ENCODE measurements around the gene PPEF2. TPM values are rescaled to one million over a fixed set of nuclear protein-coding genes. Genes with fewer than 3 reads are reported as not detected.

PPEF2 gene
- total RNA-seq, 1 donor from 2014 or later: not detected

- no peak for DNase-seq (ENCODE audit: missing footprints)
- ATAC-seq: no peak
- intact Hi-C loops (cut with DNase I): loop anchor here (10.0 kb wide), 2 partner anchors 121 to 191 kb away; partner anchors contain the start of gene USO1
These were observed 56.3 kb downstream of the PPEF2 start for GRCh38 chr4:75845992-75846391.

- ATAC-seq (no peak), DNase-seq (ENCODE audit: missing footprints) (no peak)
- intact Hi-C loops (cut with DNase I): loop anchor here (10.0 kb wide), 2 partner anchors 119 to 189 kb away; partner anchors contain the start of gene USO1
These were observed 58.0 kb downstream of the PPEF2 start for GRCh38 chr4:75844151-75844662.

GRCh38 chr4:75843596-75843995 is 58.7 kb downstream of the PPEF2 start:
- intact Hi-C loops (cut with DNase I): loop anchor here (10.0 kb wide), 2 partner anchors 119 to 189 kb away; partner anchors contain the start of gene USO1
- no peak for ATAC-seq
- DNase-seq (ENCODE audit: missing footprints): no peak

- DNase-seq (ENCODE audit: missing footprints) (no peak), ATAC-seq (peak; percentile 86)
- intact Hi-C loops (cut with DNase I): loop anchor here (10.0 kb wide), 2 partner anchors 117 to 187 kb away; partner anchors contain the start of gene USO1
These were observed 60.4 kb downstream of the PPEF2 start for GRCh38 chr4:75841641-75842520.

- DNase-seq (ENCODE audit: missing footprints) (no peak), ATAC-seq (no peak)
- intact Hi-C loops (cut with DNase I): no loop called here
These were observed 67.5 kb downstream of the PPEF2 start for GRCh38 chr4:75834772-75835154.

DNA sequence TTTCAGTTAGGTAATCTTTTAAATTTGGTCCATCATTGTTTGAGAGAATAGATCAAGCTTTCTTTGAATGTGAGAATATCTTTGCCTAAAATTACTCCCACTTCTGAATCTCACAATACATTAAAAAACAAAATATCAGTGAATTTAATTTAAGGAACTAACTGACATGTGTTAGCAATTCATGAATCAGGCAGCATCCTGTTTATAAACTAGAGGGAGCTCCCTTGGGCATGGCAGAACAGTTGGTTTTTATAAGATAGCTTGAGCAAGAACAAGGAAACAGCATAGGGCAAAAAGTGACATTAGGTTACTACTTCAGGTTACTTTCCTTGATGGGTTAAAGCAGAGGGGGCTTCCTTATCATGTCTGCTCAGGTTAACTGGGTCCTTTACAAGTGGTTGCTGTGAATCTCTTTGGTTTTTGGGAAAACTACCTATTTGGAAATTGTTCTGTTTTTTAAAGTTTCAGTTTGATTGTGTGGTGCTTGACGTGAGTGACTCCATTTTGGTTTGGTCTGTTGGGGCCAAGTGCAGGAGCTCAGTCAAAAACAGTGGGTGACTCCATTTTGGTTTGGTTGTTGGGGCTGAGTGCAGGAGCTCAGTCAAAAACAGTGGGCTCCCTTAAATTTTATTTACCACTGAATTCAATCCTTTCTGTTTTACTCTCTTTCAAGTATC is 68.0 kb downstream of the PPEF2 start:
- DNase-seq (ENCODE audit: missing footprints): no peak
- intact Hi-C loops (cut with DNase I): no loop called here
- ATAC-seq: no peak

GRCh38 chr4:75831856-75832405 is 70.3 kb downstream of the PPEF2 start:
- DNase-seq (ENCODE audit: missing footprints) (no peak), ATAC-seq (no peak)
- intact Hi-C loops (cut with DNase I): no loop called here

GRCh38 chr4:75830906-75831305 is 71.3 kb downstream of the PPEF2 start:
- no peak for ATAC-seq
- no peak for DNase-seq (ENCODE audit: missing footprints)
- intact Hi-C loops (cut with DNase I): no loop called here

- intact Hi-C loops (cut with DNase I): no loop called here
- no peak for DNase-seq (ENCODE audit: missing footprints)
- no peak for ATAC-seq
These were observed 78.4 kb downstream of the PPEF2 start for GRCh38 chr4:75823812-75824211.

- DNase-seq (ENCODE audit: missing footprints): no peak
- intact Hi-C loops (cut with DNase I): no loop called here
- no peak for ATAC-seq
These were observed 79.8 kb downstream of the PPEF2 start for GRCh38 chr4:75822416-75822815.

- intact Hi-C loops (cut with DNase I): no loop called here
- ATAC-seq: no peak
These were observed 80.3 kb downstream of the PPEF2 start for GRCh38 chr4:75821966-75822365.

GRCh38 chr4:75821216-75821615 is 81.0 kb downstream of the PPEF2 start:
- intact Hi-C loops (cut with DNase I): no loop called here
- no peak for ATAC-seq
- DNase-seq (ENCODE audit: missing footprints): no peak

More at GRCh38 chr4:75821966-75822365, 80.3 kb downstream of the PPEF2 start:
- DNase-seq (ENCODE audit: missing footprints): no peak

- intact Hi-C loops (cut with DNase I): no loop called here
- ATAC-seq (no peak), DNase-seq (ENCODE audit: missing footprints) (no peak)
These were observed 81.6 kb downstream of the PPEF2 start for GRCh38 chr4:75820676-75821075.

DNA sequence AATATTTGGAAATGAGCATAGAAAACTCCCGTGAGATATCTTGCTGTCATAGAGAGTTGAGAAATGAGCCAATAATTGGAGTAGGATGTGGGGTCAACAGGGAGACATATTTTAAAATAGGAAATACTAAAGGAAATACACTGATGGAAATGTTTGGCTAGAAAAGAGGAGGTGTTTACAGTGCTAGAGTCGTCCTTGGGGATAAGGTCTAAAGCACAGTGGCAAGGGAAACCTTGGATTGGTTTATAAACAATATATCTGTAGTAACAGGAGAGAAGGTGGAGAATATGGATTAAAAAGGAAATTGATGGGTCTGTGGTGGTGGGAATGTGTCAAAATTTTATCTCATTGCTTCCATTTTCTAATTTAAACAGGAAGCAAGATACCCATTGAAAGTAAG is 82.1 kb downstream of the PPEF2 start:
- DNase-seq (ENCODE audit: missing footprints) (no peak), ATAC-seq (no peak)
- intact Hi-C loops (cut with DNase I): no loop called here

DNA sequence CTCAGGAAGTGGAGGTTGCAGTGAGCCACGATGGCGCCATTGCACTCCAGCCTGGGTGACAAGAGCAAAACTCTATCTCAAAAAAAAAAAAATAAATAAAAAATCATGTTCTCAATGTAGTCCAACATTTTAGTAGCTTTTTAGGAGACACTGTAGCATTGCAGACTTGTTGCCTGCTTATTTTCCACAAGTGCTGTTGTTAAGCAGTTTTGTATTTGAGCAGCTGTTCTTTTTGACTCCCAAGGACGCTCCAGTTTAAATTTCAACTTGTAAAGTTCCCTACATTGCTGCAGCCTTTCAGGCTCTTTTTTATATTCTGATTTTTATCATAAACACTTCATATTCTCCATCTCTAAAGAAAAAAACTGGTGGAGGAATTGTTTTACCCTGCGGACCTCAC is 83.1 kb downstream of the PPEF2 start:
- ATAC-seq (no peak), DNase-seq (ENCODE audit: missing footprints) (no peak)
- intact Hi-C loops (cut with DNase I): no loop called here

GRCh38 chr4:75817901-75818300 is 84.4 kb downstream of the PPEF2 start:
- intact Hi-C loops (cut with DNase I): no loop called here
- no peak for ATAC-seq

More at GRCh38 chr4:75817901-75818300, 84.4 kb downstream of the PPEF2 start:
- DNase-seq (ENCODE audit: missing footprints): no peak
